Left lung (tissue), 10 donors: ENCODE results near the gene ACYP1. TPM values are rescaled to one million over a fixed set of nuclear protein-coding genes. Genes with fewer than 3 reads are reported as not detected.

Experiments used
- ATAC-seq: fragments of 200-7000 bp; cut with Tn5 transposase; one replicate; pipeline ENCODE4 v1.9.1; 2020; ENCODE audit warnings: moderate library complexity
- DNase-seq, 4 donors: peaks; one replicate each; pipeline ENCODE4 v3.0.0-alpha.2; 2013 to 2020
- H3K27ac ChIP-seq, 2 donors: fragments of 200-600 bp; sonication (generic) in 1 of 2; one replicate each; pipeline versions ENCODE4 v1.5.0 to v1.8.0; 2020 to 2021
- H3K27me3 ChIP-seq, 2 donors: fragments of 200-600 bp; sonication (generic) in 1 of 2; one replicate each; pipeline versions ENCODE4 v1.5.0 to v1.8.0; 2020 to 2021
- H3K36me3 ChIP-seq, 2 donors: fragments of 200-600 bp; sonication (generic) in 1 of 2; one replicate each; pipeline versions ENCODE4 v1.5.0 to v1.8.0; 2020 to 2021
- H3K4me1 ChIP-seq, 2 donors: fragments of 200-600 bp; one replicate each; pipeline ENCODE4 v1.8.0; 2021
- H3K4me3 ChIP-seq, 2 donors: fragments of 200-600 bp; sonication (generic) in 1 of 2; one replicate each; pipeline versions ENCODE4 v1.5.0 to v1.8.0; 2020 to 2021; ENCODE audit warnings: mild to moderate bottlenecking in 1 of 2
- H3K9me3 ChIP-seq, 2 donors: fragments of 200-600 bp; sonication (generic) in 1 of 2; one replicate each; pipeline versions ENCODE4 v1.5.0 to v1.8.0; 2020 to 2021
- intact Hi-C, 2 donors: fragments of 100-400 bp; cut with DNase I; formaldehyde crosslinking; loops; one replicate each; pipeline versions ENCODE4 v1.11.2 to v1.14.2; 2022
- polyA plus RNA-seq, 6 donors: library from polyadenylated mRNA; unstranded; fragments of 120-200 nt; gene quantifications; one replicate each; pipeline ENCODE4 v1.2.1, GENCODE V29; 2013; ENCODE audit not compliant: insufficient read length in 6 of 6
- total RNA-seq, 2 donors: library from RNA; stranded (reverse); fragmentation: NEBNext Ultra II Directional; extraction: Animal tissue kit (Norgen Biotek cat#: 25700); gene quantifications; one replicate each; pipeline ENCODE4 v1.2.1, GENCODE V29; 2021
- TF ChIP-seq, protein P1 (sequence below), 2 donors: fragments of 200-600 bp; sonication (generic) in 1 of 2; IDR thresholded peaks; one replicate each; pipeline versions ENCODE4 v1.5.0 to v1.8.0; 2021; ENCODE audit warnings: antibody characterized with exemption in 2 of 2
- donor health status: DM: no; HTN: yes; CAD: no.
- donor health status: DM: no; HTN: no; CAD: no.

ACYP1 gene
- total and polyA plus RNA-seq, 8 donors, result 9.8 to 57.0 (median 49.6) TPM

DNA sequence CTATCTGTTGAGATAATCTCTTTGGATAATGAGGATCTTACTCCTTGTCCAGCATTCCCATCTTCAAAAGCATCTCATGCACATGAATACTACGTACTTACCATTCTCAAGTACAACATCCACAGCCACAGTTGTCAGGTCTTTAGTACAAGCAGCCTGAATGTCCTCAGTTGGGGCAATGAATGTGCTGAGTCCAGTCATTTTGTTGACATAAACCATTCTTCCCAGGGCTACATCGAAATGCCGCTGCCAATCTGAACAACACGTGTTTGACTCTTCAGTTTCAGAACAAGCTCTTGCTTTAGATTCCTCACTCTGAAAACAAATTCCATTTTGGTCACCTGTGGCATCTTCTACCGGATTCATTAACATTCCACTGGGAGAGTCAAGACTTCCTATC is 17.5 kb downstream of the ACYP1 start:
- TF ChIP-seq, protein P1, sequence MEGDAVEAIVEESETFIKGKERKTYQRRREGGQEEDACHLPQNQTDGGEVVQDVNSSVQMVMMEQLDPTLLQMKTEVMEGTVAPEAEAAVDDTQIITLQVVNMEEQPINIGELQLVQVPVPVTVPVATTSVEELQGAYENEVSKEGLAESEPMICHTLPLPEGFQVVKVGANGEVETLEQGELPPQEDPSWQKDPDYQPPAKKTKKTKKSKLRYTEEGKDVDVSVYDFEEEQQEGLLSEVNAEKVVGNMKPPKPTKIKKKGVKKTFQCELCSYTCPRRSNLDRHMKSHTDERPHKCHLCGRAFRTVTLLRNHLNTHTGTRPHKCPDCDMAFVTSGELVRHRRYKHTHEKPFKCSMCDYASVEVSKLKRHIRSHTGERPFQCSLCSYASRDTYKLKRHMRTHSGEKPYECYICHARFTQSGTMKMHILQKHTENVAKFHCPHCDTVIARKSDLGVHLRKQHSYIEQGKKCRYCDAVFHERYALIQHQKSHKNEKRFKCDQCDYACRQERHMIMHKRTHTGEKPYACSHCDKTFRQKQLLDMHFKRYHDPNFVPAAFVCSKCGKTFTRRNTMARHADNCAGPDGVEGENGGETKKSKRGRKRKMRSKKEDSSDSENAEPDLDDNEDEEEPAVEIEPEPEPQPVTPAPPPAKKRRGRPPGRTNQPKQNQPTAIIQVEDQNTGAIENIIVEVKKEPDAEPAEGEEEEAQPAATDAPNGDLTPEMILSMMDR (IDR thresholded peaks at IDR 0.05), result no peak
- Histone ChIP-seq H3K36me3 (peaks cover 0 to 4% of the 10 kb centered on the region in 2 donors), H3K27ac (no peak overlapping the region), H3K9me3 (no peaks in the 10 kb centered on the region), H3K4me3 (no peak overlapping the region), H3K4me1 (peaks cover 4 to 39% of the 10 kb centered on the region in 2 donors), H3K27me3 (peaks cover 0 to 10% of the 10 kb centered on the region in 2 donors)
- ATAC-seq (no peak), DNase-seq (no peak)
- intact Hi-C loops, result no loop called here

DNA sequence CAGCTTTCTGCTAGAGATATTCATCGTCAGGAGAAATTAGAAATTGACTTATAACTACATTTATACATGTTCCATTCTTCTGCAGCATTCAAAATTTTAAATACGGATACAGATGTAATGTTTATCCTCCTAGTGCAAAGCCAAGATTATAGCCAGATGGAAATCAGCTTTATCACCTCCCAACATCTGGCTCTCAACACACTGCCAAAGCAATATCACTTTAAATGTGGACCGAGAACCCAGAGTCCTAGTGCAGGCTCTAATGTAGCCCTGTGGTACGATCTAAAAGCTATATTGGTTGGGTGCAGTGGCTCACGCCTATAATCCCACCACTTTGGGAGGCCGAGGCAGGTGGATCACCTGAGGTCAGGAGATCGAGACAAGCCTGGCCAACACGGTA is 19.1 kb downstream of the ACYP1 start:
- DNase-seq, result peak in 2 of 4 donors; percentile 80 to 82
- ATAC-seq, result peak; percentile 35
- H3K27me3 ChIP-seq, result no peaks in the 10 kb centered on the region
- intact Hi-C loops, result no loop called here
- H3K4me3 ChIP-seq, result no peak overlapping the region
- peaks cover 6 to 24% of the 10 kb centered on the region in 2 donors for H3K4me1 ChIP-seq
- no peaks in the 10 kb centered on the region for H3K9me3 ChIP-seq
- TF ChIP-seq, protein P1 (IDR thresholded peaks at IDR 0.05), result no peak
- peak overlapping the region in 1 of 2 donors; percentile 40 for H3K27ac ChIP-seq
- H3K36me3 ChIP-seq, result peaks cover 0 to 12% of the 10 kb centered on the region in 2 donors

- Histone ChIP-seq H3K9me3 (no peaks in the 10 kb centered on the region), H3K27ac (peak overlapping the region in 1 of 2 donors; percentile 40), H3K27me3 (no peaks in the 10 kb centered on the region), H3K36me3 (peaks cover 0 to 13% of the 10 kb centered on the region in 2 donors), H3K4me1 (peaks cover 6 to 19% of the 10 kb centered on the region in 2 donors), H3K4me3 (no peak overlapping the region)
- DNase-seq (peak in 1 of 4 donors; percentile 64), ATAC-seq (no peak)
- TF ChIP-seq, protein P1 (IDR thresholded peaks at IDR 0.05), result no peak
- intact Hi-C loops, result no loop called here
Measured at GRCh38 chr14:75044322-75044721, 19.5 kb downstream of the ACYP1 start.

DNA sequence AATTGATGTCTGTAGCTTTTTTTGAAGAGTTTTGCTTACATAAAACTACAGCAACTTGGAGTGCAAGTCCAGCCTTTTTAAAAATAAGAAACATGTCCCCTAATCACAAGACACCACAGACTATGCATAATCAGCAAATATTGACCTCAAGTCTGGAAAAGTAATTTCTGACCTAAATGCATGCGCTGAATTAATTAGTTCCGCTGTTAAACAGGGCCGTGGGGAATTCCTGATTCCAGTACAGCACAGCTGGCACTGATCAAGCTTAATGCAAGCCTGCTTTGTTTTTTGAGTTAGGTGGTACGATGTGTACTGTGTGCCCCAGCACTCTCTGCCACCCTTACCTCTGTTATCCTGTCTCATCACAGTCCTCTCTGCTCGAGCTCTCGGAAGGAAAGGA is 21.8 kb downstream of the ACYP1 start:
- Histone ChIP-seq H3K27me3 (no peaks in the 10 kb centered on the region), H3K27ac (no peak overlapping the region), H3K4me3 (no peak overlapping the region), H3K9me3 (no peaks in the 10 kb centered on the region), H3K4me1 (peaks cover 6 to 13% of the 10 kb centered on the region in 2 donors), H3K36me3 (peaks cover 0 to 27% of the 10 kb centered on the region in 2 donors)
- intact Hi-C loops, result no loop called here
- peak in 1 of 4 donors; percentile 51 for DNase-seq
- TF ChIP-seq, protein P1 (IDR thresholded peaks at IDR 0.05), result no peak
- no peak for ATAC-seq

- Histone ChIP-seq H3K4me1 (peaks cover 6 to 13% of the 10 kb centered on the region in 2 donors), H3K4me3 (no peak overlapping the region), H3K27me3 (no peaks in the 10 kb centered on the region), H3K27ac (no peak overlapping the region), H3K36me3 (peaks cover 0 to 29% of the 10 kb centered on the region in 2 donors), H3K9me3 (no peaks in the 10 kb centered on the region)
- DNase-seq (no peak), ATAC-seq (no peak)
- intact Hi-C loops, result no loop called here
- TF ChIP-seq, protein P1 (IDR thresholded peaks at IDR 0.05), result no peak
Measured at GRCh38 chr14:75041613-75042012, 22.2 kb downstream of the ACYP1 start.
